Ecto neural progenitor cell (in vitro differentiated cells): ENCODE measurements around the gene TTC28.

Source experiments
- DNase-seq: peaks from one replicate; pipeline ENCODE4 v3.0.0-alpha.2; 2018; ENCODE audit warnings: low spot score

The TTC28 gene

GRCh38 chr22:28268850-28269249 is 410.8 kb downstream of the TTC28 start:
- no peak for DNase-seq

- no peak for DNase-seq
These were observed 411.5 kb downstream of the TTC28 start for GRCh38 chr22:28268171-28268570.

- no peak for DNase-seq
These were observed 419.0 kb downstream of the TTC28 start for GRCh38 chr22:28260619-28261018.

GRCh38 chr22:28259774-28260312 is 419.8 kb downstream of the TTC28 start:
- no peak for DNase-seq

GRCh38 chr22:28254396-28254795 is 425.2 kb downstream of the TTC28 start:
- DNase-seq: no peak

GRCh38 chr22:28252539-28252938 is 427.1 kb downstream of the TTC28 start:
- DNase-seq: no peak

GRCh38 chr22:28250036-28250695 is 429.5 kb downstream of the TTC28 start:
- DNase-seq: no peak

- DNase-seq: no peak
These were observed 430.2 kb downstream of the TTC28 start for GRCh38 chr22:28249402-28249801.

- no peak for DNase-seq
These were observed 431.8 kb downstream of the TTC28 start for GRCh38 chr22:28247667-28248363.

- DNase-seq: no peak
These were observed 432.5 kb downstream of the TTC28 start for GRCh38 chr22:28247136-28247535.

GRCh38 chr22:28246397-28246796 is 433.2 kb downstream of the TTC28 start:
- no peak for DNase-seq

GRCh38 chr22:28245579-28246224 is 433.9 kb downstream of the TTC28 start:
- DNase-seq: no peak

- DNase-seq: no peak
These were observed 434.9 kb downstream of the TTC28 start for GRCh38 chr22:28244757-28245156.

GRCh38 chr22:28243539-28243938 is 436.1 kb downstream of the TTC28 start:
- DNase-seq: no peak

GRCh38 chr22:28241656-28242290 is 437.9 kb downstream of the TTC28 start:
- DNase-seq: no peak

- no peak for DNase-seq
These were observed 439.7 kb downstream of the TTC28 start for GRCh38 chr22:28239941-28240340.

GRCh38 chr22:28237783-28238182 is 441.9 kb downstream of the TTC28 start:
- DNase-seq: no peak

- no peak for DNase-seq
These were observed 442.5 kb downstream of the TTC28 start for GRCh38 chr22:28237112-28237511.

- no peak for DNase-seq
These were observed 447.4 kb downstream of the TTC28 start for GRCh38 chr22:28232204-28232603.

GRCh38 chr22:28231441-28231840 is 448.2 kb downstream of the TTC28 start:
- no peak for DNase-seq

GRCh38 chr22:28230671-28231070 is 449.0 kb downstream of the TTC28 start:
- no peak for DNase-seq
